Panc1 (cell line): Measurements from ENCODE around the gene PSENEN. TPM values are rescaled to one million over a fixed set of nuclear protein-coding genes. Genes with fewer than 3 reads are reported as not detected.

Experiments used
- ATAC-seq: fragments of 200-7000 bp; cut with Tn5 transposase; 2 replicates; pipeline ENCODE4 v1.9.1; 2020; ENCODE audit warnings: mild to moderate bottlenecking, moderate library complexity
- BruUV-seq: library from RNA; stranded (reverse); fragments of 400-500 nt; replicated peaks from 2 replicates; lab custom pipeline; 2021; lab: Mats Ljungman, UMichigan
- CTCF ChIA-PET: fragments of 300-600 bp; sonication (Branson Sonifier 250); formaldehyde crosslinking; loops from one replicate; lab custom pipeline; 2022; ENCODE audit warnings: antibody characterized with exemption; lab: Charles Lee
- POLR2A ChIA-PET: fragments of 300-600 bp; sonication (Branson Sonifier 250); formaldehyde crosslinking; loops from one replicate; lab custom pipeline; 2022; ENCODE audit warnings: antibody characterized with exemption; lab: Charles Lee
- DNase-seq: peaks from one replicate; pipeline ENCODE4 v3.0.0-alpha.2; 2010; ENCODE audit warnings: low read depth, low spot score
- H3K27ac ChIP-seq: 2 replicates; pipeline ENCODE4 v1.5.1; 2011; ENCODE audit warnings: mild to moderate bottlenecking, low read length, inconsistent platforms
- H3K27me3 ChIP-seq: fragments of 200-500 bp; sonication (Bioruptor generic); 2 replicates; pipeline ENCODE4 v1.6.0; 2014; ENCODE audit warnings: low read length, inconsistent platforms; ENCODE audit not compliant: control insufficient read depth, insufficient read depth
- H3K36me3 ChIP-seq: fragments of 200-500 bp; sonication (Bioruptor generic); 2 replicates; pipeline ENCODE4 v1.5.1; 2014; ENCODE audit warnings: inconsistent platforms, mild to moderate bottlenecking, low read length, moderate library complexity; ENCODE audit not compliant: control insufficient read depth, insufficient read depth
- H3K4me1 ChIP-seq: 2 replicates; pipeline ENCODE4 v1.5.1; 2011; ENCODE audit warnings: inconsistent platforms, mild to moderate bottlenecking, low read length, moderate library complexity; ENCODE audit not compliant: control insufficient read depth, insufficient read depth
- H3K4me3 ChIP-seq, 2 experiments: 2 replicates each; pipeline ENCODE4 v1.5.1; 2011 to 2012; ENCODE audit warnings: low read depth in 2 of 2, low read length in 2 of 2, mild to moderate bottlenecking in 2 of 2, inconsistent platforms in 1 of 2, moderate library complexity in 1 of 2
- H3K9me3 ChIP-seq: fragments of 200-500 bp; sonication (Bioruptor generic); 2 replicates; pipeline ENCODE4 v1.5.1; 2014; ENCODE audit warnings: low read depth, mild to moderate bottlenecking, inconsistent platforms, low read length, moderate library complexity; ENCODE audit not compliant: control insufficient read depth, insufficient read depth
- POLR2AphosphoS5 ChIP-seq: IDR thresholded peaks from 2 replicates; pipeline ENCODE4 v1.6.1; 2012; ENCODE audit warnings: mild to moderate bottlenecking, low read depth, low read length, moderate library complexity
- SIN3A ChIP-seq: IDR thresholded peaks from 2 replicates; pipeline ENCODE4 v1.6.1; 2012; ENCODE audit warnings: low read depth, mild to moderate bottlenecking, low read length, moderate library complexity, borderline replicate concordance; ENCODE audit not compliant: insufficient read depth
- TCF7L2 ChIP-seq: IDR thresholded peaks from 2 replicates; pipeline ENCODE4 v1.6.1; 2011; ENCODE audit warnings: mild to moderate bottlenecking, low read depth, low read length, inconsistent platforms
- in situ Hi-C: cut with HindIII; loops from 2 replicates; pipeline ENCODE4 v1.10.0; 2016; ENCODE audit warnings: low sequenced_read_pairs, low pct_unique_long_range_greater_than_20kb
- intact Hi-C: fragments of 100-400 bp; cut with micrococcal nuclease; formaldehyde crosslinking; loops from one replicate; pipeline ENCODE4 v1.10.0; 2022; ENCODE audit not compliant: unreplicated experiment
- total RNA-seq: library from RNA; stranded (reverse); gene quantifications from one replicate; pipeline ENCODE4 v1.2.1, GENCODE V29; 2021; ENCODE audit not compliant: unreplicated experiment
- TF ChIP-seq, protein P1 (sequence below), 2 experiments: IDR thresholded peaks; 2 replicates each; pipeline ENCODE4 v1.6.1; 2011 to 2012; ENCODE audit warnings: low read depth in 2 of 2, control low read depth in 1 of 2, low read length in 1 of 2, mild to moderate bottlenecking in 1 of 2, moderate library complexity in 1 of 2; ENCODE audit not compliant: insufficient read depth in 1 of 2
- TF ChIP-seq, protein P2 (sequence below): fragments of 450-650 bp; IDR thresholded peaks from 2 replicates; pipeline ENCODE4 v1.5.1; 2017; ENCODE audit warnings: mild to moderate bottlenecking

PSENEN gene
- total RNA-seq, 1 experiment from 2014 or later, result 169 TPM

DNA sequence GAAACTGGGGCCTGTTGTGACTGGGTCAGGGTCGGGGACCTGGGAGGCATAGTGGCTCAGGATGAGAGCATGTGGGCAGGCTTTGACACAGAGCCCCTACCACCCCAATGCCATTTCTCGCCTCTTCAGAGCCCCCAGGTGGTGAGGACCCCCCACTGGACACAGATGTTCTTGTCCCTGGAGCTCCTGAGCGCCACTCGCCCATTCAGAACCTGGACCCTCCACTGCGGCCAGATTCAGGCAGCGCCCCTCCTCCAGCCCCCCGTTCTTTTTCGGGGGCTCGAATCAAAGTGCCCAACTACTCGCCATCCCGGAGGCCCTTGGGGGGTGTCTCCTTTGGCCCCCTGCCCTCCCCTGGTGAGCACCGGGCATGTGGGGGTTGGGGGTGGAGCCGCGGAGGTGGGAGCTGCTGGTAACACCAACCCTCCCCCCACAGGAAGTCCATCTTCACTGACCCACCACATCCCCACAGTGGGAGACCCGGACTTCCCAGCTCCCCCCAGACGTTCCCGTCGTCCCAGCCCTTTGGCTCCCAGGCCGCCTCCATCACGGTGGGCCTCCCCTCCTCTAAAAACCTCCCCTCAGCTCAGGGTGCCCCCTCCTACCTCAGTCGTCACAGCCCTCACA is 13.6 kb upstream of the PSENEN start:
- no peak for DNase-seq
- H3K9me3 ChIP-seq, result no peaks in the 10 kb centered on the region
- no peak for TF ChIP-seq TCF7L2
- TF ChIP-seq, protein P1, sequence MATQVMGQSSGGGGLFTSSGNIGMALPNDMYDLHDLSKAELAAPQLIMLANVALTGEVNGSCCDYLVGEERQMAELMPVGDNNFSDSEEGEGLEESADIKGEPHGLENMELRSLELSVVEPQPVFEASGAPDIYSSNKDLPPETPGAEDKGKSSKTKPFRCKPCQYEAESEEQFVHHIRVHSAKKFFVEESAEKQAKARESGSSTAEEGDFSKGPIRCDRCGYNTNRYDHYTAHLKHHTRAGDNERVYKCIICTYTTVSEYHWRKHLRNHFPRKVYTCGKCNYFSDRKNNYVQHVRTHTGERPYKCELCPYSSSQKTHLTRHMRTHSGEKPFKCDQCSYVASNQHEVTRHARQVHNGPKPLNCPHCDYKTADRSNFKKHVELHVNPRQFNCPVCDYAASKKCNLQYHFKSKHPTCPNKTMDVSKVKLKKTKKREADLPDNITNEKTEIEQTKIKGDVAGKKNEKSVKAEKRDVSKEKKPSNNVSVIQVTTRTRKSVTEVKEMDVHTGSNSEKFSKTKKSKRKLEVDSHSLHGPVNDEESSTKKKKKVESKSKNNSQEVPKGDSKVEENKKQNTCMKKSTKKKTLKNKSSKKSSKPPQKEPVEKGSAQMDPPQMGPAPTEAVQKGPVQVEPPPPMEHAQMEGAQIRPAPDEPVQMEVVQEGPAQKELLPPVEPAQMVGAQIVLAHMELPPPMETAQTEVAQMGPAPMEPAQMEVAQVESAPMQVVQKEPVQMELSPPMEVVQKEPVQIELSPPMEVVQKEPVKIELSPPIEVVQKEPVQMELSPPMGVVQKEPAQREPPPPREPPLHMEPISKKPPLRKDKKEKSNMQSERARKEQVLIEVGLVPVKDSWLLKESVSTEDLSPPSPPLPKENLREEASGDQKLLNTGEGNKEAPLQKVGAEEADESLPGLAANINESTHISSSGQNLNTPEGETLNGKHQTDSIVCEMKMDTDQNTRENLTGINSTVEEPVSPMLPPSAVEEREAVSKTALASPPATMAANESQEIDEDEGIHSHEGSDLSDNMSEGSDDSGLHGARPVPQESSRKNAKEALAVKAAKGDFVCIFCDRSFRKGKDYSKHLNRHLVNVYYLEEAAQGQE (IDR thresholded peaks at IDR 0.05; ENCODE audit: insufficient read depth in 1 of 2, low read depth in 2 of 2, low read length in 1 of 2), result no peak
- no peak for TF ChIP-seq POLR2AphosphoS5
- no peak for TF ChIP-seq SIN3A
- TF ChIP-seq, protein P2, sequence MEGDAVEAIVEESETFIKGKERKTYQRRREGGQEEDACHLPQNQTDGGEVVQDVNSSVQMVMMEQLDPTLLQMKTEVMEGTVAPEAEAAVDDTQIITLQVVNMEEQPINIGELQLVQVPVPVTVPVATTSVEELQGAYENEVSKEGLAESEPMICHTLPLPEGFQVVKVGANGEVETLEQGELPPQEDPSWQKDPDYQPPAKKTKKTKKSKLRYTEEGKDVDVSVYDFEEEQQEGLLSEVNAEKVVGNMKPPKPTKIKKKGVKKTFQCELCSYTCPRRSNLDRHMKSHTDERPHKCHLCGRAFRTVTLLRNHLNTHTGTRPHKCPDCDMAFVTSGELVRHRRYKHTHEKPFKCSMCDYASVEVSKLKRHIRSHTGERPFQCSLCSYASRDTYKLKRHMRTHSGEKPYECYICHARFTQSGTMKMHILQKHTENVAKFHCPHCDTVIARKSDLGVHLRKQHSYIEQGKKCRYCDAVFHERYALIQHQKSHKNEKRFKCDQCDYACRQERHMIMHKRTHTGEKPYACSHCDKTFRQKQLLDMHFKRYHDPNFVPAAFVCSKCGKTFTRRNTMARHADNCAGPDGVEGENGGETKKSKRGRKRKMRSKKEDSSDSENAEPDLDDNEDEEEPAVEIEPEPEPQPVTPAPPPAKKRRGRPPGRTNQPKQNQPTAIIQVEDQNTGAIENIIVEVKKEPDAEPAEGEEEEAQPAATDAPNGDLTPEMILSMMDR, result no peak
- H3K4me1 ChIP-seq, result no peaks in the 10 kb centered on the region
- no peaks in the 10 kb centered on the region for H3K27me3 ChIP-seq
- H3K36me3 ChIP-seq, result peaks cover 11% of the 10 kb centered on the region
- BruUV-seq, result no TSS peak
- H3K4me3 ChIP-seq, result no peak overlapping the region
- in situ Hi-C loops, result no loop called here
- POLR2A ChIA-PET, result no interaction called here
- CTCF ChIA-PET, result no interaction called here
- no peak overlapping the region for H3K27ac ChIP-seq
- intact Hi-C loops, result no loop called here
- ATAC-seq, result no peak

GRCh38 chr19:35732540-35733179 is 12.8 kb upstream of the PSENEN start:
- ATAC-seq (no peak), DNase-seq (no peak)
- POLR2A ChIA-PET, result no interaction called here
- no peaks in the 10 kb centered on the region for H3K27me3 ChIP-seq
- no peaks in the 10 kb centered on the region for H3K9me3 ChIP-seq
- BruUV-seq, result no TSS peak
- TF ChIP-seq, protein P2, result no peak
- TF ChIP-seq POLR2AphosphoS5 (no peak), SIN3A (no peak), TCF7L2 (no peak)
- TF ChIP-seq, protein P1 (IDR thresholded peaks at IDR 0.05; ENCODE audit: insufficient read depth in 1 of 2, low read depth in 2 of 2, low read length in 1 of 2), result no peak
- H3K4me1 ChIP-seq, result no peaks in the 10 kb centered on the region
- CTCF ChIA-PET, result interaction anchor here (0.6 kb wide), 1 partner anchor 321 kb away, joined by 4 read pairs; no protein-coding TSS in a partner anchor
- H3K36me3 ChIP-seq, result peaks cover 11% of the 10 kb centered on the region
- H3K27ac ChIP-seq, result no peak overlapping the region
- H3K4me3 ChIP-seq, result no peak overlapping the region
- in situ Hi-C loops (no loop called here), intact Hi-C loops (no loop called here)
